ENCODE results near the gene NUP58. TPM values are rescaled to one million over a fixed set of nuclear protein-coding genes. Genes with fewer than 3 reads are reported as not detected.

The NUP58 gene
- total and polyA plus RNA-seq, 8 donors = 6.4 to 96.3 (median 20.9) TPM

DNA sequence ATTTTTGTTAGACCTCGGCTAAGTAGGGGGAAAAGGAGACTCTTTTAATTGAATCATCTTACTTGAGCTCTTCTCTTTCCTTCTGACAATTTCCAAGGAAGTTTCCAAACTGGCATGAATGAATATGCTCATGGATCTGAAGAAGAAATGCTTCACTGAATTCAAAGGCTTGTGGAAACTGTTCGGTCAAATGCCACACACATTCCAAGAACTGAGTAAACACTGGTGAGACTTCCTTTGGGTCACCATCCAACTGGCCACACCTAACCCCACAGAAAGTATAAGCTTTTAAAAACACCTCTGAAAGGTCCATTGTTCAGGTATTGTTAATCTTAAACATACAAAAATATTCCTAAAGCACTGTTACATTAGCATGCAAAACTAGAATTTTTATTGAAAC lies 47.7 kb upstream of the NUP58 start:
- no peaks in the 10 kb centered on the region for H3K27me3 ChIP-seq
- intact Hi-C loops (cut with DNase I; ENCODE audit: low total_unique reads) = no loop called here
- peaks cover 0 to 9% (median 0%) of the 10 kb centered on the region in 4 donors for H3K4me1 ChIP-seq
- H3K4me3 ChIP-seq = no peak overlapping the region
- no peak for TF ChIP-seq CTCF (IDR thresholded peaks at IDR 0.05)
- TF ChIP-seq POLR2A (IDR thresholded peaks at IDR 0.05) = no peak
- TF ChIP-seq POLR2AphosphoS5 (IDR thresholded peaks at IDR 0.05) = no peak
- no peak for TF ChIP-seq EP300 (IDR thresholded peaks at IDR 0.05)
- H3K9me3 ChIP-seq = no peaks in the 10 kb centered on the region
- DNase-seq = peak in 1 of 2 donors; percentile 32
- H3K36me3 ChIP-seq = peaks cover 11 to 98% (median 87%) of the 10 kb centered on the region in 4 donors
- WGBS, 5 donors = 36 to 48% (median 44%) methylated on average over 2 of the region's 2 CpGs
- no peak overlapping the region for H3K27ac ChIP-seq

DNA sequence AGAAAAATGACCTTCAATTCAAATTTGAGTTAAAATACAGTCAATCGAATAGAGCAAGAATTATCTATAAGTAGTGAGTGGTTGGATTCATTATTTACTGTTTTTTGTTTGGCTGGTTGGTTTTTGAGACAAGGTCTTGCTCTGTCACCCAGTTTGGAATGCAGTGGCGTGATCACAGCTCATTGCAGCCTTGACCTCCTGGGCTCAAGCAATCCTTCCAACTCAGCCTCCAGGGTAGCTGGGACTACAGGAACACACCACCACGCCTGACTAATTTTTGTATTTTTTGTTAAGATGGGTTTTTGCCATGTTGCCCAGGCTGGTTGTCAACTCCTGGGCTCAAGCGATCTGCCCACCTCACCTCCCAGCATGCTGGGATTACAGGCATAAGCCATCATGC lies 39.2 kb upstream of the NUP58 start:
- 93 to 97% (median 95%) methylated on average over 4 of the region's 4 CpGs for WGBS, 5 donors
- H3K27me3 ChIP-seq = no peaks in the 10 kb centered on the region
- no peak overlapping the region for H3K4me3 ChIP-seq
- no peaks in the 10 kb centered on the region for H3K9me3 ChIP-seq
- intact Hi-C loops (cut with DNase I; ENCODE audit: low total_unique reads) = no loop called here
- H3K36me3 ChIP-seq = peaks cover 35 to 99% (median 94%) of the 10 kb centered on the region in 4 donors
- H3K27ac ChIP-seq = no peak overlapping the region
- DNase-seq = no peak
- no peaks in the 10 kb centered on the region for H3K4me1 ChIP-seq
- TF ChIP-seq POLR2AphosphoS5 (IDR thresholded peaks at IDR 0.05) (no peak), POLR2A (IDR thresholded peaks at IDR 0.05) (no peak), CTCF (IDR thresholded peaks at IDR 0.05) (no peak), EP300 (IDR thresholded peaks at IDR 0.05) (no peak)

DNA sequence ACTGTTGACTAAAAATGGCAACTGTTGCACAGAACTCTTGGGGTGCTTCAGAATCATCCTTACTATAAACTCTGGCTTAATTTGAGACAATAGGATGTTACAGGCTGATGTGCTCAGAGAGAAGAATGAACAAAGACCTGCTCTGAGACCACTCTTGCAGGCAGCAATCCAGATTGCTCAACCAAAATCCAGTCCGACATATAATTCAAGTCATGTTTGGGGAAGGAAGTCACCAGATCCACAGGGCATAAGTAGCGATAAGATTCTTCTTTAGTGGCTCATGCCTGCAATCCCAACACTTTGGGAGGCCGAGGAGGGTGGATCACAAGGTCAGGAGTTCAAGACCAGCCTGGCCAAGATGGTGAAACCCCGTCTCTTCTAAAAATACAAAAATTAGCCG lies 34.7 kb upstream of the NUP58 start:
- H3K27me3 ChIP-seq = no peaks in the 10 kb centered on the region
- TF ChIP-seq POLR2AphosphoS5 (IDR thresholded peaks at IDR 0.05) = no peak
- TF ChIP-seq CTCF (IDR thresholded peaks at IDR 0.05) = no peak
- TF ChIP-seq EP300 (IDR thresholded peaks at IDR 0.05) = no peak
- TF ChIP-seq POLR2A (IDR thresholded peaks at IDR 0.05) = no peak
- no peak overlapping the region for H3K4me3 ChIP-seq
- no peak for DNase-seq
- no peaks in the 10 kb centered on the region for H3K4me1 ChIP-seq
- 84 to 97% (median 95%) methylated on average over 4 to 5 of the region's 5 CpGs for WGBS, 5 donors
- H3K36me3 ChIP-seq = peaks cover 21 to 77% (median 69%) of the 10 kb centered on the region in 4 donors
- H3K27ac ChIP-seq = no peak overlapping the region
- intact Hi-C loops (cut with DNase I; ENCODE audit: low total_unique reads) = no loop called here
- H3K9me3 ChIP-seq = no peaks in the 10 kb centered on the region

DNA sequence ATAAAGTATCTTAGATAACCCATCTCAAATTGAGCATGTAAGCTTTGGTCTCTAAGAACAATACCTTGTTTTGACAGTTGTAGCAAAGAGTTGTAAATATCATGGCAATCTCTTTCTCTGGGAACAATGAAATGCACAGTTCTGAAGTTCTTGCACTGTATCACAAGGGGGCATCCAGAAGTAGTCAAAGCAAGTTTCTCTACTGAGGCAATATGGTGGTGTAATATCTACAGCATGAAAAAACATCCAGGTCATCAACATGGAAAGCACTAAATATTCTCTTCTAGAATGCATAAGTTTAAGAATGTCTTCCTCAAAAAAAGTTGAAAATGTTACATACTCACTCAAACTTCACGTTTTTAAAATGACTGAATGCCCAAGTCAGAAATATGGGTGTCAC lies 33.7 kb upstream of the NUP58 start:
- no peaks in the 10 kb centered on the region for H3K9me3 ChIP-seq
- no peaks in the 10 kb centered on the region for H3K27me3 ChIP-seq
- H3K4me3 ChIP-seq = no peak overlapping the region
- H3K4me1 ChIP-seq = no peaks in the 10 kb centered on the region
- no peak for DNase-seq
- intact Hi-C loops (cut with DNase I; ENCODE audit: low total_unique reads) = no loop called here
- WGBS, 5 donors = 87 to 94% (median 90%) methylated on average over 1 of the region's 1 CpG
- TF ChIP-seq POLR2AphosphoS5 (IDR thresholded peaks at IDR 0.05) (no peak), POLR2A (IDR thresholded peaks at IDR 0.05) (no peak), CTCF (IDR thresholded peaks at IDR 0.05) (no peak), EP300 (IDR thresholded peaks at IDR 0.05) (no peak)
- H3K27ac ChIP-seq = no peak overlapping the region
- H3K36me3 ChIP-seq = peaks cover 12 to 77% (median 69%) of the 10 kb centered on the region in 4 donors

All from stomach (tissue), 9 donors.